Common myeloid progenitor, CD34-positive (primary cell): ENCODE measurements around the gene PRR36.

Source experiments
- CTCF ChIA-PET: fragments of 350-600 bp; sonication (Branson Sonifier 250); formaldehyde crosslinking; loops from one replicate; lab custom pipeline; 2021; ENCODE audit warnings: antibody characterized with exemption; lab: Charles Lee
- POLR2A ChIA-PET: fragments of 350-600 bp; sonication (Branson Sonifier 250); formaldehyde crosslinking; loops from one replicate; lab custom pipeline; 2021; ENCODE audit warnings: antibody characterized with exemption; lab: Charles Lee
- DNase-seq, 3 donors: peaks; one replicate each; pipeline versions ENCODE4 v3.0.0 to v3.0.0-alpha.2; 2013
- H3K27ac ChIP-seq, 2 experiments: 1 replicate in 1 of 2; 2 replicates in 1 of 2; pipeline ENCODE4 v1.7.0; 2013; ENCODE audit warnings: inconsistent platforms in 2 of 2, low read length in 2 of 2, mild to moderate bottlenecking in 2 of 2, low read depth in 1 of 2, moderate library complexity in 1 of 2; ENCODE audit not compliant: severe bottlenecking in 2 of 2, insufficient read depth in 1 of 2, poor library complexity in 1 of 2
- H3K27me3 ChIP-seq, 5 experiments: replicated peaks in 2 of 5; 1 replicate in 3 of 5; 2 replicates in 2 of 5; pipeline versions ENCODE4 v1.6.1 to v1.7.0; 2013; ENCODE audit warnings: low read length in 4 of 5, mild to moderate bottlenecking in 2 of 5, moderate library complexity in 2 of 5, inconsistent platforms in 1 of 5; ENCODE audit not compliant: insufficient read depth in 5 of 5, control insufficient read depth in 4 of 5
- H3K36me3 ChIP-seq, 4 experiments: 1 replicate in 2 of 4; 2 replicates in 2 of 4; pipeline versions ENCODE4 v1.6.1 to v1.7.0; 2013; ENCODE audit warnings: low read length in 3 of 4, control low read depth in 1 of 4, mild to moderate bottlenecking in 1 of 4; ENCODE audit not compliant: control insufficient read depth in 4 of 4, insufficient read depth in 4 of 4
- H3K4me1 ChIP-seq, 4 experiments: 1 replicate in 3 of 4; 2 replicates in 1 of 4; pipeline versions ENCODE4 v1.6.1 to v1.7.1; 2013; ENCODE audit warnings: low read length in 3 of 4, mild to moderate bottlenecking in 3 of 4, control low read depth in 1 of 4, inconsistent platforms in 1 of 4, moderate library complexity in 1 of 4; ENCODE audit not compliant: control insufficient read depth in 4 of 4, insufficient read depth in 4 of 4; ENCODE audit errors: control extremely low read depth in 1 of 4
- H3K4me3 ChIP-seq, 7 experiments: 1 replicate in 4 of 7; 2 replicates in 3 of 7; pipeline versions ENCODE4 v1.5.1 to v1.7.0; 2013; ENCODE audit warnings: mild to moderate bottlenecking in 7 of 7, low read length in 6 of 7, moderate library complexity in 6 of 7, inconsistent platforms in 2 of 7, low read depth in 2 of 7, control low read depth in 1 of 7; ENCODE audit not compliant: insufficient read depth in 4 of 7, control insufficient read depth in 1 of 7; ENCODE audit errors: extremely low read depth in 1 of 7
- H3K9me3 ChIP-seq, 5 experiments: 1 replicate in 4 of 5; 2 replicates in 1 of 5; pipeline versions ENCODE4 v1.6.1 to v1.7.1; 2013; ENCODE audit warnings: low read length in 4 of 5, mild to moderate bottlenecking in 2 of 5, inconsistent platforms in 1 of 5, low read depth in 1 of 5, moderate library complexity in 1 of 5; ENCODE audit not compliant: control insufficient read depth in 4 of 5, insufficient read depth in 2 of 5; ENCODE audit errors: control extremely low read depth in 1 of 5
- WGBS: methylation state at CpG from one replicate; pipeline ENCODE4 v1.1.5; 2013; ENCODE audit not compliant: insufficient coverage; 5-methylcytosine and 5-hydroxymethylcytosine counted together

PRR36 gene

GRCh38 chr19:7855426-7856108 lies 18.6 kb downstream of the PRR36 start:
- no peaks in the 10 kb centered on the region for H3K9me3 ChIP-seq

GRCh38 chr19:7853770-7854128 lies 20.4 kb downstream of the PRR36 start:
- no peak overlapping the region for H3K27ac ChIP-seq
- peaks cover 0 to 9% (median 5%) of the 10 kb centered on the region in 4 experiments for H3K4me1 ChIP-seq
- H3K27me3 ChIP-seq = no peaks in the 10 kb centered on the region
- ChIA-PET CTCF (interaction anchor here (1.0 to 2.7 kb wide), 7 partner anchors 10 to 76 kb away, joined by 3 to 20 read pairs (median 8); partner anchors contain the start of gene SNAPC2), POLR2A (no interaction called here)
- H3K4me3 ChIP-seq = no peak overlapping the region
- 95% methylated on average over 9 of the region's 12 CpGs for WGBS
- no peaks in the 10 kb centered on the region for H3K36me3 ChIP-seq
- DNase-seq = no peak
- no peaks in the 10 kb centered on the region for H3K9me3 ChIP-seq

More at GRCh38 chr19:7855426-7856108, 18.6 kb downstream of the PRR36 start:
- 98% methylated on average over 14 of the region's 26 CpGs for WGBS
- POLR2A ChIA-PET = no interaction called here
- Histone ChIP-seq H3K4me3 (no peak overlapping the region), H3K4me1 (peaks cover 0 to 9% (median 5%) of the 10 kb centered on the region in 4 experiments), H3K27me3 (peaks cover 0 to 15% (median 4%) of the 10 kb centered on the region in 5 experiments), H3K36me3 (no peaks in the 10 kb centered on the region), H3K27ac (no peak overlapping the region)
- CTCF ChIA-PET = no interaction called here
- DNase-seq = no peak

- no peaks in the 10 kb centered on the region for H3K27me3 ChIP-seq
- H3K27ac ChIP-seq = no peak overlapping the region
- ChIA-PET POLR2A (no interaction called here), CTCF (interaction anchor here (0.6 to 2.7 kb wide), 15 partner anchors 11 to 294 kb away, joined by 3 to 20 read pairs (median 4); partner anchors contain the start of gene SNAPC2)
- 28% methylated on average over 39 of the region's 45 CpGs for WGBS
- peak overlapping the region in 1 of 7 experiments; percentile 33 for H3K4me3 ChIP-seq
- DNase-seq = peak; percentile 61 to 72 (median 71)
- H3K36me3 ChIP-seq = no peaks in the 10 kb centered on the region
- H3K9me3 ChIP-seq = no peaks in the 10 kb centered on the region
- peaks cover 0 to 7% (median 5%) of the 10 kb centered on the region in 4 experiments for H3K4me1 ChIP-seq
Measured at GRCh38 chr19:7852851-7853769, 21.1 kb downstream of the PRR36 start.

GRCh38 chr19:7851623-7852500 lies 22.3 kb downstream of the PRR36 start:
- ChIA-PET POLR2A (no interaction called here), CTCF (interaction anchor here (0.8 to 2.7 kb wide), 13 partner anchors 12 to 88 kb away, joined by 3 to 20 read pairs (median 4); partner anchors contain the start of gene SNAPC2)
- Histone ChIP-seq H3K4me1 (peaks cover 0 to 7% (median 5%) of the 10 kb centered on the region in 4 experiments), H3K36me3 (no peaks in the 10 kb centered on the region), H3K9me3 (no peaks in the 10 kb centered on the region), H3K4me3 (no peak overlapping the region), H3K27me3 (no peaks in the 10 kb centered on the region), H3K27ac (no peak overlapping the region)
- no peak for DNase-seq
- 96% methylated on average over 19 of the region's 26 CpGs for WGBS

- Histone ChIP-seq H3K4me1 (peaks cover 0 to 7% (median 5%) of the 10 kb centered on the region in 4 experiments), H3K4me3 (no peak overlapping the region), H3K36me3 (no peaks in the 10 kb centered on the region), H3K9me3 (no peaks in the 10 kb centered on the region), H3K27ac (no peak overlapping the region), H3K27me3 (no peaks in the 10 kb centered on the region)
- CTCF ChIA-PET = interaction anchor here (1.0 to 2.2 kb wide), 4 partner anchors 16 to 38 kb away, joined by 4 to 11 read pairs (median 4); no protein-coding TSS in a partner anchor
- POLR2A ChIA-PET = no interaction called here
- DNase-seq = no peak
- 96% methylated on average over 15 of the region's 19 CpGs for WGBS
Measured at GRCh38 chr19:7850945-7851622, 23.1 kb downstream of the PRR36 start.
